ENCODE results near the gene SYNPO2. TPM values are rescaled to one million over a fixed set of nuclear protein-coding genes. Genes with fewer than 3 reads are reported as not detected.
A peak's percentile ranks its signal among the peaks of the same experiment; 100 is the strongest.

Gene SYNPO2
- total RNA-seq, 1 donor from 2014 or later, result 22.9 TPM

- Mint-ChIP-seq H3K4me1 (ENCODE audit: unreplicated experiment) (peaks cover 8% of the 10 kb centered on the region), H3K9me3 (no peaks in the 10 kb centered on the region), H3K27ac (no peak overlapping the region), H3K27me3 (no peaks in the 10 kb centered on the region), H3K4me3 (no peak overlapping the region), H3K36me3 (no peaks in the 10 kb centered on the region)
- DNase-seq (ENCODE audit: extremely low spot score, unreplicated experiment), result no peak
- no peak for TF ChIP-seq CTCF (conservative IDR thresholded peaks at IDR 0.05)
Observed at GRCh38 chr4:118941149-118941548, 52.5 kb downstream of the SYNPO2 start.

- H3K9me3 Mint-ChIP-seq, result no peaks in the 10 kb centered on the region
- no peak for TF ChIP-seq CTCF (conservative IDR thresholded peaks at IDR 0.05)
- no peaks in the 10 kb centered on the region for H3K27me3 Mint-ChIP-seq
- no peak for DNase-seq (ENCODE audit: extremely low spot score, unreplicated experiment)
- H3K4me1 Mint-ChIP-seq (ENCODE audit: unreplicated experiment), result peaks cover 9% of the 10 kb centered on the region
- no peaks in the 10 kb centered on the region for H3K36me3 Mint-ChIP-seq
- H3K27ac Mint-ChIP-seq, result no peak overlapping the region
- H3K4me3 Mint-ChIP-seq, result no peak overlapping the region
Observed at GRCh38 chr4:118941799-118942198, 53.1 kb downstream of the SYNPO2 start.

- Mint-ChIP-seq H3K9me3 (no peaks in the 10 kb centered on the region), H3K4me1 (ENCODE audit: unreplicated experiment) (peaks cover 16% of the 10 kb centered on the region), H3K36me3 (no peaks in the 10 kb centered on the region), H3K27me3 (no peaks in the 10 kb centered on the region), H3K27ac (no peak overlapping the region), H3K4me3 (no peak overlapping the region)
- TF ChIP-seq CTCF (conservative IDR thresholded peaks at IDR 0.05), result no peak
- DNase-seq (ENCODE audit: extremely low spot score, unreplicated experiment), result no peak
Observed at GRCh38 chr4:118942465-118942864, 53.8 kb downstream of the SYNPO2 start.

- no peak for TF ChIP-seq CTCF (conservative IDR thresholded peaks at IDR 0.05)
- no peak for DNase-seq (ENCODE audit: extremely low spot score, unreplicated experiment)
- Mint-ChIP-seq H3K9me3 (no peaks in the 10 kb centered on the region), H3K4me3 (no peak overlapping the region), H3K4me1 (ENCODE audit: unreplicated experiment) (peaks cover 20% of the 10 kb centered on the region), H3K36me3 (no peaks in the 10 kb centered on the region), H3K27ac (peak overlapping the region; percentile 45), H3K27me3 (no peaks in the 10 kb centered on the region)
Observed at GRCh38 chr4:118947095-118947494, 58.4 kb downstream of the SYNPO2 start.

- Mint-ChIP-seq H3K4me3 (no peak overlapping the region), H3K36me3 (no peaks in the 10 kb centered on the region), H3K4me1 (ENCODE audit: unreplicated experiment) (peaks cover 18% of the 10 kb centered on the region), H3K9me3 (no peaks in the 10 kb centered on the region), H3K27ac (no peak overlapping the region), H3K27me3 (no peaks in the 10 kb centered on the region)
- TF ChIP-seq CTCF (conservative IDR thresholded peaks at IDR 0.05), result no peak
- no peak for DNase-seq (ENCODE audit: extremely low spot score, unreplicated experiment)
Observed at GRCh38 chr4:118948545-118949144, 60.0 kb downstream of the SYNPO2 start.

- Mint-ChIP-seq H3K27me3 (no peaks in the 10 kb centered on the region), H3K9me3 (no peaks in the 10 kb centered on the region), H3K27ac (no peak overlapping the region), H3K4me1 (ENCODE audit: unreplicated experiment) (peaks cover 19% of the 10 kb centered on the region), H3K36me3 (no peaks in the 10 kb centered on the region), H3K4me3 (no peak overlapping the region)
- no peak for TF ChIP-seq CTCF (conservative IDR thresholded peaks at IDR 0.05)
- no peak for DNase-seq (ENCODE audit: extremely low spot score, unreplicated experiment)
Observed at GRCh38 chr4:118950224-118950623, 61.6 kb downstream of the SYNPO2 start.
